Measurements from ENCODE around the gene PIK3R5.

PIK3R5 gene

DNA sequence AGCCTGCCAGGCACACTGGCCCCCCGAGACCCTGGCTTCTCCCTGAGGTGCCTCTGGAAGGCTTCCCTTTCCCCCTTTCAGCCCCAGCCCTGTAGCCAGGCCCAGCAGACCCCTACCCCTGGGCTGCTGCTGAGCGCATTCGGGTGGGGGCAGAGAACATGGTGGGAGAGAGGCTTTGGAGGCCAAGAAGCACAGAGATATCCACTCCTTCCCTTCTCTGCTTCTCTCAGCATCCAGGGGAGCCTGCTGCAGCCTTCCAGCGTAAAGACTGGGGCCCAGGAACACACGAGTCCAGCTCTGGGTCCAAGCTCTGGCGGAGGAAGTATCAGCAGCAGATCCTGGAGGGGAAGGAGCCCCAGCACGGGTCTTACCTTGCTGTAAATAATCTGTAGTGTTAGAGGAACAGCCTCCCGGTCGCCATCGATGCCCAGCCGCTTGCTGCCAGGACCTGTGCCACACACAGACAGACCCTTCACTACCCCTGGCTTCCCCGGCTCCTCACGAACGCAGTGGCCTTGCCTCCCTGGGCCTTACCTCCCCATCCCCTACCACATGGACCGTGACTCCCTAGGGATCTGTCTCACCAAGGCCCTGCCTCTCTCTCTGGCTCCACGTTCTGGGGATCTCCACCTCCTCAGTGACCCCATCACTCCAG lies 81.0 kb downstream of the PIK3R5 start:
- no peak for TF ChIP-seq CTCF (IDR thresholded peaks at IDR 0.05; ENCODE audit: low read depth, low read length)
- no peak overlapping the region for H3K4me3 ChIP-seq (ENCODE audit: low read depth, low read length)

DNA sequence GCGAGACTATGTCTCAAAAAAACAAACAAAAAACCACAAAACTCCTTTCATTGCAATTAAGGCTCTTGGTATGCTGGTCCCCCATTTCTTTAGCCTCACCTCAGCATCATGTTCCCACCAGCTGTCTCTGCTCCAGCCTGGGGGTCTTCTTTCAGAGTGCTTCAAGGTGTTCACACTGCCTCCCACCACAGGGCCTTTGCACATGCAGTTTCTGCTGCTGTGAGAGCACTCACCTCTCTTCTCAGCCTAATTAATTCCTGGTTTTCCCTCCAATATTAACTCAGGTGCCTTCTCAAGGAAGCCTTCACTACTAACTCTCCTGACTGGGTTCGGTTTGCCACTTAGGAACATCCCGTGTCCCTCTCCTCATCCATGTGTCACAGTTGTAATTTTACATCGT lies 82.2 kb downstream of the PIK3R5 start:
- no peak for TF ChIP-seq CTCF (IDR thresholded peaks at IDR 0.05; ENCODE audit: low read depth, low read length)
- no peak overlapping the region for H3K4me3 ChIP-seq (ENCODE audit: low read depth, low read length)

- no peak for TF ChIP-seq CTCF (IDR thresholded peaks at IDR 0.05; ENCODE audit: low read depth, low read length)
- no peak overlapping the region for H3K4me3 ChIP-seq (ENCODE audit: low read depth, low read length)
Observed at GRCh38 chr17:8881606-8882005, 83.9 kb downstream of the PIK3R5 start.

- no peak for TF ChIP-seq CTCF (IDR thresholded peaks at IDR 0.05; ENCODE audit: low read depth, low read length)
Observed at GRCh38 chr17:8880466-8880865, 85.0 kb downstream of the PIK3R5 start.

DNA sequence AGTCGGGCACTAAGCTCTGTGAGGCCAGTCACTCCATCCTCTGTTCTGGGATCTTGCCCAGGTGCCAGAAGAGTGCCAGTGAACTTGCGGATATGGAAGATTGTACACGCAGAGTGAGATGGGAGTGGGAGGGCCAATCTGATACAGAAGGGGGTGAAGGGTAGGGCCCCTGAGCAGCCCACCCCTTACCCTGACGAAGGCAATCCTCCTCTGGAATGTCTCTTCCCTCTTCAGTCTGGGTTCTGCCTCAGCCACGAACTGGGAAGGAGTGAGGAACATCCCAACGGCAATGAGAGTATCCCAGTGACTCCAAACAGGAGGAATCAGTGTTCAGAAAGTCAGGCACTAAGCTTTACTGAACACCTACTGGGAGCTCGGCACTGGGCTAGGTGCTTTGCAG lies 86.1 kb downstream of the PIK3R5 start:
- no peak for TF ChIP-seq CTCF (IDR thresholded peaks at IDR 0.05; ENCODE audit: low read depth, low read length)

More at GRCh38 chr17:8880466-8880865, 85.0 kb downstream of the PIK3R5 start:
- no peak overlapping the region for H3K4me3 ChIP-seq (ENCODE audit: low read depth, low read length)

GRCh38 chr17:8877984-8878383 lies 87.5 kb downstream of the PIK3R5 start:
- H3K4me3 ChIP-seq (ENCODE audit: low read depth, low read length), result no peak overlapping the region
- no peak for TF ChIP-seq CTCF (IDR thresholded peaks at IDR 0.05; ENCODE audit: low read depth, low read length)

More for the DNA sequence above, 86.1 kb downstream of the PIK3R5 start:
- no peak overlapping the region for H3K4me3 ChIP-seq (ENCODE audit: low read depth, low read length)

DNA sequence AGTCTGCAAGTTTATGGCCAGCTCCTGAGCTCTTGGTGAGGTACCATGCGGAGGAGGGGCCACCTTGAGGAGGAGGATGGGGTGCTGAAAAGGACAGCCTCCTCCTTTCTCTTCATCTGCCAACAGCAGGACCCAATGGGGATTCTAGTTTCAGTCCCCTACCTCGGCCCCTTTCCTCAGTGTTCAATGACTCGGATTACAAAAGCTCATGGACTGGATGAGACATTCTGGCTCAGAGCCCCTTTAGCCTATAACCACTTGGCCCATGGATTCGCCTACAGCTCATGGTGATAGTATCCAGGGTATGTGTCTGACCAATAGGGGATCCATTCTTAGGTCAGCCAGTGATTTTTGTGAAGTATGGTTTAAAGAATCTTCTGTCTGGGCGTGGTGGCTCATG lies 89.5 kb downstream of the PIK3R5 start:
- no peak overlapping the region for H3K4me3 ChIP-seq (ENCODE audit: low read depth, low read length)
- no peak for TF ChIP-seq CTCF (IDR thresholded peaks at IDR 0.05; ENCODE audit: low read depth, low read length)

Data from WI38 (cell line).